WTC11 (cell line): Measurements from ENCODE around the gene MOB2. TPM values are rescaled to one million over a fixed set of nuclear protein-coding genes. Genes with fewer than 3 reads are reported as not detected.

ENCODE experiments used
- ATAC-seq: fragments of 200-7000 bp; cut with Tn5 transposase; 2 replicates; pipeline ENCODE4 v1.10.0; 2021; ENCODE audit warnings: mild to moderate bottlenecking, moderate library complexity
- CTCF ChIA-PET: fragments of 300-600 bp; sonication (Branson Sonifier 250); formaldehyde crosslinking; loops from one replicate; lab custom pipeline; 2021; ENCODE audit warnings: antibody characterized with exemption; lab: Charles Lee
- POLR2A ChIA-PET: fragments of 350-600 bp; sonication (Branson Sonifier 250); formaldehyde crosslinking; loops from one replicate; lab custom pipeline; 2021; ENCODE audit warnings: antibody characterized with exemption; lab: Charles Lee
- DNase-seq: peaks from one replicate; pipeline ENCODE4 v3.0.0; 2021; ENCODE audit warnings: low spot score
- H3K27ac Mint-ChIP-seq: 2 replicates; pipeline ENCODE4 v1.8.0; 2021; ENCODE audit warnings: mixed read lengths
- H3K27me3 Mint-ChIP-seq: 2 replicates; pipeline ENCODE4 v1.8.0; 2021; ENCODE audit warnings: low read depth, mild to moderate bottlenecking, moderate library complexity, mixed read lengths
- H3K36me3 Mint-ChIP-seq: 2 replicates; pipeline ENCODE4 v1.8.0; 2021; ENCODE audit warnings: mixed read lengths
- H3K4me1 Mint-ChIP-seq: 2 replicates; pipeline ENCODE4 v1.8.0; 2022; ENCODE audit warnings: mixed read lengths
- H3K4me3 Mint-ChIP-seq: 2 replicates; pipeline ENCODE4 v1.8.0; 2021; ENCODE audit warnings: mild to moderate bottlenecking, moderate library complexity, mixed read lengths
- H3K9me3 Mint-ChIP-seq: 2 replicates; pipeline ENCODE4 v1.8.0; 2021; ENCODE audit warnings: mixed read lengths
- ATF1 ChIP-seq: sonication (generic); formaldehyde crosslinking; IDR thresholded peaks from 2 replicates; pipeline ENCODE4 v1.8.1; 2023; ENCODE audit warnings: mild to moderate bottlenecking, moderate library complexity, missing genetic modification reagents
- ATF2 ChIP-seq: sonication (generic); formaldehyde crosslinking; IDR thresholded peaks from 2 replicates; pipeline ENCODE4 v1.8.1; 2022; ENCODE audit warnings: low read depth, missing genetic modification reagents, borderline replicate concordance
- E2F4 ChIP-seq: sonication (generic); formaldehyde crosslinking; IDR thresholded peaks from 2 replicates; pipeline ENCODE4 v1.8.1; 2022; ENCODE audit warnings: low read depth, mild to moderate bottlenecking, moderate library complexity, missing genetic modification reagents, borderline replicate concordance
- ESRRA ChIP-seq: sonication (generic); formaldehyde crosslinking; IDR thresholded peaks from 2 replicates; pipeline ENCODE4 v1.8.1; 2022; ENCODE audit warnings: mild to moderate bottlenecking, missing genetic modification reagents, borderline replicate concordance
- FOXK1 ChIP-seq: sonication (generic); formaldehyde crosslinking; IDR thresholded peaks from 2 replicates; pipeline ENCODE4 v1.8.0; 2022; ENCODE audit warnings: mild to moderate bottlenecking, moderate library complexity, missing genetic modification reagents
- HMGXB4 ChIP-seq: sonication (generic); formaldehyde crosslinking; IDR thresholded peaks from 2 replicates; pipeline ENCODE4 v1.8.1; 2023; ENCODE audit warnings: mild to moderate bottlenecking, moderate library complexity, missing genetic modification reagents
- IRF2 ChIP-seq: sonication (generic); formaldehyde crosslinking; IDR thresholded peaks from 2 replicates; pipeline ENCODE4 v1.8.0; 2022; ENCODE audit warnings: low read depth, missing genetic modification reagents, borderline replicate concordance
- NFYB ChIP-seq: sonication (generic); formaldehyde crosslinking; conservative IDR thresholded peaks from 2 replicates; pipeline ENCODE4 v1.8.0; 2022; ENCODE audit warnings: low read depth, missing genetic modification reagents
- NR3C1 ChIP-seq: sonication (generic); formaldehyde crosslinking; conservative IDR thresholded peaks from 2 replicates; pipeline ENCODE4 v1.8.1; 2023; ENCODE audit warnings: low read depth, mild to moderate bottlenecking, missing genetic modification reagents
- OVOL2 ChIP-seq: fragments of 250-450 bp; sonication (Bioruptor Pico); IDR thresholded peaks from 2 replicates; pipeline ENCODE4 v1.9.0; 2021; ENCODE audit warnings: mild to moderate bottlenecking, borderline replicate concordance
- RORB ChIP-seq: fragments of 250-450 bp; sonication (Bioruptor Pico); IDR thresholded peaks from 2 replicates; pipeline ENCODE4 v1.9.0; 2021; ENCODE audit warnings: mild to moderate bottlenecking
- SMAD3 ChIP-seq: sonication (generic); formaldehyde crosslinking; IDR thresholded peaks from 2 replicates; pipeline ENCODE4 v1.8.0; 2022; ENCODE audit warnings: missing genetic modification reagents, mild to moderate bottlenecking, borderline replicate concordance
- SP1 ChIP-seq: sonication (generic); formaldehyde crosslinking; conservative IDR thresholded peaks from 2 replicates; pipeline ENCODE4 v1.8.1; 2022; ENCODE audit warnings: missing genetic modification reagents
- TEAD4 ChIP-seq: sonication (generic); formaldehyde crosslinking; IDR thresholded peaks from 2 replicates; pipeline ENCODE4 v1.8.0; 2022; ENCODE audit warnings: mild to moderate bottlenecking, missing genetic modification reagents
- TP53 ChIP-seq: sonication (generic); formaldehyde crosslinking; IDR thresholded peaks from 2 replicates; pipeline ENCODE4 v1.8.1; 2023; ENCODE audit warnings: mild to moderate bottlenecking, missing genetic modification reagents
- ZNF121 ChIP-seq: sonication (generic); formaldehyde crosslinking; IDR thresholded peaks from 2 replicates; pipeline ENCODE4 v1.8.0; 2023; ENCODE audit warnings: missing genetic modification reagents
- ZNF232 ChIP-seq: sonication (generic); formaldehyde crosslinking; IDR thresholded peaks from 2 replicates; pipeline ENCODE4 v1.8.0; 2022; ENCODE audit warnings: mild to moderate bottlenecking, missing genetic modification reagents
- ZNF263 ChIP-seq: sonication (generic); formaldehyde crosslinking; IDR thresholded peaks from 2 replicates; pipeline ENCODE4 v1.8.1; 2022; ENCODE audit warnings: low read depth, mild to moderate bottlenecking, moderate library complexity, missing genetic modification reagents
- ZNF317 ChIP-seq: sonication (generic); formaldehyde crosslinking; IDR thresholded peaks from 2 replicates; pipeline ENCODE4 v1.8.1; 2023; ENCODE audit warnings: low read depth, mild to moderate bottlenecking, moderate library complexity, missing genetic modification reagents, borderline replicate concordance
- ZNF416 ChIP-seq: fragments of 250-450 bp; sonication (Bioruptor Pico); IDR thresholded peaks from 2 replicates; pipeline ENCODE4 v1.9.0; 2021; ENCODE audit warnings: mild to moderate bottlenecking, inconsistent platforms
- ZNF671 ChIP-seq: fragments of 250-450 bp; sonication (Bioruptor Pico); IDR thresholded peaks from 2 replicates; pipeline ENCODE4 v1.8.0; 2021; ENCODE audit warnings: mild to moderate bottlenecking
- total RNA-seq: library from RNA; stranded (reverse); gene quantifications from 3 replicates; pipeline ENCODE4 v1.2.3, GENCODE V29; 2021
- TF ChIP-seq, protein P1 (sequence below): sonication (generic); formaldehyde crosslinking; conservative IDR thresholded peaks from 2 replicates; pipeline ENCODE4 v1.8.1; 2022; ENCODE audit warnings: mild to moderate bottlenecking, missing genetic modification reagents
- TF ChIP-seq, protein P2 (sequence below): sonication (generic); formaldehyde crosslinking; IDR thresholded peaks from 2 replicates; pipeline ENCODE4 v1.8.1; 2023; ENCODE audit warnings: mild to moderate bottlenecking, missing genetic modification reagents, moderate library complexity

The MOB2 gene
- total RNA-seq, 1 experiment from 2014 or later, result 21.7 TPM

DNA sequence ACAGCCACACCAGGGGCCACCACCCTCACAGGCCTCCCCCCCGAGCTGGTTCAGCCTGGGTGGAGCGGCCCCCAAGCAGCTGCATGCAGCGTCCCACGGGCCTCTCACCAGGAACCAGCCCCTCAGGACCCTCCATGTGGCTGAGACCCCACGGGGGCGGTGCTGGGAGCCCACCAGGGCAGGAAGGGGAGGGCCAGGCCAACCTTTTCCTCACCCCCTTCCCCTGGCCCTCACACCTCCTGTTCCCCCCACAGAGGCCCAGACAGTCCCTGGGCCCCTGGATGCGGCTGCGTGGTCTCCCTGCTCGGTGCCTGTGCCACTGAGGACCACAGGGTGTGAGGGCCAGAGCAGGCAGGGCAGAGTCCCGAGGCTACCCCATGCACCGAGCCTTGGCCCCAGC lies 46.5 kb downstream of the MOB2 start (continued):
- TF ChIP-seq NR3C1 (no peak), NFYB (no peak), ZNF416 (no peak), FOXK1 (CRISPR knock-in tag) (no peak), ATF2 (CRISPR knock-in tag) (no peak), ESRRA (CRISPR knock-in tag) (no peak), RORB (no peak)

GRCh38 chr11:1439341-1439740 lies 47.2 kb downstream of the MOB2 start:
- DNase-seq (no peak), ATAC-seq (no peak)
- H3K9me3 Mint-ChIP-seq, result no peaks in the 10 kb centered on the region
- ChIA-PET CTCF (no interaction called here), POLR2A (no interaction called here)
- H3K4me3 Mint-ChIP-seq, result no peak overlapping the region
- H3K36me3 Mint-ChIP-seq, result peaks cover 2% of the 10 kb centered on the region; the same call in 1 of the 2 replicates
- H3K27me3 Mint-ChIP-seq, result no peaks in the 10 kb centered on the region
- TF ChIP-seq ZNF671 (CRISPR knock-in tag) (no peak), ATF2 (CRISPR knock-in tag) (no peak), HMGXB4 (no peak), ZNF232 (no peak), ZNF416 (no peak), SP1 (CRISPR knock-in tag) (no peak), SMAD3 (CRISPR knock-in tag) (no peak), E2F4 (CRISPR knock-in tag) (no peak), ZNF121 (no peak), IRF2 (no peak), ZNF317 (no peak)
- TF ChIP-seq, protein P1, sequence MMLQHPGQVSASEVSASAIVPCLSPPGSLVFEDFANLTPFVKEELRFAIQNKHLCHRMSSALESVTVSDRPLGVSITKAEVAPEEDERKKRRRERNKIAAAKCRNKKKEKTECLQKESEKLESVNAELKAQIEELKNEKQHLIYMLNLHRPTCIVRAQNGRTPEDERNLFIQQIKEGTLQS (CRISPR knock-in tag), result no peak
- H3K27ac Mint-ChIP-seq, result no peak overlapping the region
- no peaks in the 10 kb centered on the region for H3K4me1 Mint-ChIP-seq

GRCh38 chr11:1438967-1439330 lies 47.6 kb downstream of the MOB2 start:
- ATAC-seq, result no peak
- POLR2A ChIA-PET, result no interaction called here
- Mint-ChIP-seq H3K9me3 (no peaks in the 10 kb centered on the region), H3K27me3 (no peaks in the 10 kb centered on the region), H3K36me3 (peaks cover 2% of the 10 kb centered on the region; the same call in 1 of the 2 replicates), H3K4me3 (no peak overlapping the region), H3K4me1 (no peaks in the 10 kb centered on the region), H3K27ac (no peak overlapping the region)
- no peak for DNase-seq
- CTCF ChIA-PET, result interaction anchor here (1.5 kb wide), 1 partner anchor 55 kb away, joined by 3 read pairs; no protein-coding TSS in a partner anchor
- TF ChIP-seq SMAD3 (CRISPR knock-in tag) (no peak), IRF2 (no peak), ZNF416 (no peak), ZNF317 (no peak), TEAD4 (CRISPR knock-in tag) (no peak), E2F4 (CRISPR knock-in tag) (no peak), NFYB (no peak), ZNF263 (CRISPR knock-in tag) (no peak), ZNF671 (CRISPR knock-in tag) (no peak), OVOL2 (no peak), ATF1 (CRISPR knock-in tag) (no peak), TP53 (CRISPR knock-in tag) (no peak)
- TF ChIP-seq, protein P2, sequence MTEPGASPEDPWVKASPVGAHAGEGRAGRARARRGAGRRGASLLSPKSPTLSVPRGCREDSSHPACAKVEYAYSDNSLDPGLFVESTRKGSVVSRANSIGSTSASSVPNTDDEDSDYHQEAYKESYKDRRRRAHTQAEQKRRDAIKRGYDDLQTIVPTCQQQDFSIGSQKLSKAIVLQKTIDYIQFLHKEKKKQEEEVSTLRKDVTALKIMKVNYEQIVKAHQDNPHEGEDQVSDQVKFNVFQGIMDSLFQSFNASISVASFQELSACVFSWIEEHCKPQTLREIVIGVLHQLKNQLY (CRISPR knock-in tag), result no peak
